Activated CD8-positive, alpha-beta T cell treated with anti-CD3 and anti-CD28 coated beads for 36 hours (primary cell): ENCODE data around the gene FAM3C. TPM values are rescaled to one million over a fixed set of nuclear protein-coding genes. Genes with fewer than 3 reads are reported as not detected.
"Not testable (repeated sequence)": the region's sequence is repeated elsewhere in the genome, so short reads cannot be mapped to it uniquely, and the experiment has no call there.

ENCODE experiments used
- ATAC-seq: fragments of 200-7000 bp; cut with Tn5 transposase; one replicate; pipeline ENCODE4 v1.10.0; 2021; ENCODE audit warnings: mild to moderate bottlenecking, moderate library complexity
- CTCF ChIA-PET: fragments of 350-600 bp; sonication (Branson Sonifier 250); formaldehyde crosslinking; loops from one replicate; lab custom pipeline; 2021; ENCODE audit warnings: antibody characterized with exemption; lab: Charles Lee
- POLR2A ChIA-PET: fragments of 350-600 bp; sonication (Branson Sonifier 250); formaldehyde crosslinking; loops from one replicate; lab custom pipeline; 2021; ENCODE audit warnings: antibody characterized with exemption; lab: Charles Lee
- DNase-seq: peaks from one replicate; pipeline ENCODE4 v3.0.0-alpha.2; 2020
- H3K27ac Mint-ChIP-seq: one replicate; pipeline ENCODE4 v1.8.0; 2021; ENCODE audit warnings: mild to moderate bottlenecking, mixed read lengths
- H3K27me3 Mint-ChIP-seq: one replicate; pipeline ENCODE4 v1.8.0; 2021; ENCODE audit warnings: mixed read lengths
- H3K36me3 Mint-ChIP-seq: one replicate; pipeline ENCODE4 v1.8.0; 2021; ENCODE audit warnings: low read depth, mixed read lengths
- H3K4me1 Mint-ChIP-seq: one replicate; pipeline ENCODE4 v1.8.0; 2021; ENCODE audit warnings: low read depth, mixed read lengths
- H3K4me3 Mint-ChIP-seq: one replicate; pipeline ENCODE4 v1.8.0; 2021; ENCODE audit warnings: mild to moderate bottlenecking, moderate library complexity, mixed read lengths
- H3K9me3 Mint-ChIP-seq: one replicate; pipeline ENCODE4 v1.8.0; 2021; ENCODE audit warnings: mixed read lengths
- CTCF ChIP-seq: fragments of 200-600 bp; IDR thresholded peaks from one replicate; pipeline ENCODE4 v1.8.0; 2022; ENCODE audit warnings: antibody characterized with exemption, mild to moderate bottlenecking
- intact Hi-C: fragments of 100-400 bp; cut with micrococcal nuclease; formaldehyde crosslinking; loops from one replicate; pipeline ENCODE4 v1.10.0; 2022
- total RNA-seq, 2 experiments: library from RNA; stranded (reverse); gene quantifications; one replicate each; pipeline ENCODE4 v1.2.3, GENCODE V29; 2021

Gene FAM3C
- total RNA-seq, 2 experiments from 2014 or later = 18.6 to 19.1 TPM

GRCh38 chr7:121437470-121437869 lies 41.4 kb upstream of the FAM3C start:
- Mint-ChIP-seq H3K36me3 (peaks cover 8% of the 10 kb centered on the region), H3K4me1 (peaks cover 36% of the 10 kb centered on the region), H3K4me3 (no peak overlapping the region), H3K27ac (no peak overlapping the region), H3K9me3 (peaks cover 7% of the 10 kb centered on the region), H3K27me3 (no peaks in the 10 kb centered on the region)
- TF ChIP-seq CTCF = no peak
- ChIA-PET CTCF (interaction anchor here (0.8 to 2.1 kb wide), 6 partner anchors 29 to 71 kb away, joined by 3 to 18 read pairs (median 4); partner anchors contain the start of gene FAM3C), POLR2A (interaction anchor here (0.7 kb wide), 1 partner anchor 42 kb away, joined by 3 read pairs; no protein-coding TSS in a partner anchor)
- DNase-seq = no peak
- intact Hi-C loops = loop anchor here (5.0 kb wide), 1 partner anchor 95 kb away; no protein-coding TSS in a partner anchor
- ATAC-seq = no peak

- Mint-ChIP-seq H3K9me3 (peaks cover 9% of the 10 kb centered on the region), H3K4me1 (peaks cover 35% of the 10 kb centered on the region), H3K4me3 (no peak overlapping the region), H3K27ac (no peak overlapping the region), H3K27me3 (no peaks in the 10 kb centered on the region), H3K36me3 (peaks cover 8% of the 10 kb centered on the region)
- intact Hi-C loops = loop anchor here (5.0 kb wide), 1 partner anchor 96 kb away; no protein-coding TSS in a partner anchor
- ChIA-PET POLR2A (no interaction called here), CTCF (no interaction called here)
- DNase-seq (no peak), ATAC-seq (no peak)
- TF ChIP-seq CTCF = no peak
These were observed 40.6 kb upstream of the FAM3C start for GRCh38 chr7:121436688-121437087.

GRCh38 chr7:121436136-121436535 lies 40.0 kb upstream of the FAM3C start:
- Mint-ChIP-seq H3K4me3 (no peak overlapping the region), H3K9me3 (peaks cover 9% of the 10 kb centered on the region), H3K27me3 (no peaks in the 10 kb centered on the region), H3K27ac (no peak overlapping the region), H3K4me1 (peaks cover 30% of the 10 kb centered on the region), H3K36me3 (peaks cover 8% of the 10 kb centered on the region)
- ATAC-seq = no peak
- ChIA-PET POLR2A (no interaction called here), CTCF (no interaction called here)
- DNase-seq = no peak
- intact Hi-C loops = loop anchor here (5.0 kb wide), 1 partner anchor 96 kb away; no protein-coding TSS in a partner anchor
- no peak for TF ChIP-seq CTCF

- Mint-ChIP-seq H3K27me3 (no peaks in the 10 kb centered on the region), H3K4me3 (no peak overlapping the region), H3K36me3 (peaks cover under 1% of the 10 kb centered on the region), H3K4me1 (peaks cover 20% of the 10 kb centered on the region), H3K27ac (no peak overlapping the region), H3K9me3 (peaks cover 3% of the 10 kb centered on the region)
- POLR2A ChIA-PET = no interaction called here
- no peak for TF ChIP-seq CTCF
- intact Hi-C loops = no loop called here
- no peak for DNase-seq
- ATAC-seq = no peak
- CTCF ChIA-PET = no interaction called here
These were observed 37.7 kb upstream of the FAM3C start for GRCh38 chr7:121433775-121434174.

- H3K9me3 Mint-ChIP-seq, H3K4me3 Mint-ChIP-seq, H3K36me3 Mint-ChIP-seq, POLR2A ChIA-PET, H3K27ac Mint-ChIP-seq, intact Hi-C loops, H3K27me3 Mint-ChIP-seq, H3K4me1 Mint-ChIP-seq, DNase-seq, ATAC-seq, CTCF ChIA-PET: not testable (repeated sequence)
These were observed 36.4 kb upstream of the FAM3C start for GRCh38 chr7:121432486-121432885.
